ENCODE data around the gene MS4A10. TPM values are rescaled to one million over a fixed set of nuclear protein-coding genes. Genes with fewer than 3 reads are reported as not detected.

Gene MS4A10
- total RNA-seq, 1 experiment from 2014 or later: not detected

DNA sequence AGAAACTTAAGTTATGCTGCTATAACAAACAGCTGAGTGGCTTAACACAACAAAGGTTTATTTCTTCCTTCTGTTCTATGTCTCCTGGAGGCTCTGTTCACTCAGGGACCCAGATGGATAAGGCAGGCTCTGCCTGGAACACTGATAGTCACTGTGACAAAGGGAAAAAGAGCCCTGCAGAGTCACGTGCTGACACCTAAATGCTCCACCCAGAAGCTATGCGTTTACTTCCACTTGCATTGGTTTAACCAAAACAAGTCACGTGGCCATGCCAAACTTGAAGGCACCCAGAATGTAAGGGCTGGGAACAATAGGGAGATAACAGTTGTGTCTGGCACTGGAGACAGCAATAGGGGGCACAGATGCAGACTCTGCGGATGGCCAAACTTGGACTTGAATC, 31.8 kb upstream of the MS4A10 start:
- Mint-ChIP-seq H3K36me3 (no peaks in the 10 kb centered on the region), H3K27ac (no peak overlapping the region), H3K4me3 (no peak overlapping the region), H3K4me1 (peaks cover 6% of the 10 kb centered on the region), H3K9me3 (peaks cover 5% of the 10 kb centered on the region), H3K27me3 (ENCODE audit: low read depth) (no peaks in the 10 kb centered on the region)
- ChIA-PET CTCF (interaction anchor here (0.6 to 2.1 kb wide), 5 partner anchors 10 to 49 kb away, joined by 4 to 9 read pairs (median 4); no protein-coding TSS in a partner anchor), POLR2A (no interaction called here)
- DNase-seq (ENCODE audit: low spot score) (no peak), ATAC-seq (no peak)
- TF ChIP-seq ZNF671 (CRISPR knock-in tag; IDR thresholded peaks at IDR 0.05) (no peak), E2F4 (CRISPR knock-in tag; IDR thresholded peaks at IDR 0.05; ENCODE audit: borderline replicate concordance, low read depth) (no peak)

GRCh38 chr11:60754887-60755286, 30.2 kb upstream of the MS4A10 start:
- no peak for DNase-seq (ENCODE audit: low spot score)
- Mint-ChIP-seq H3K27ac (no peak overlapping the region), H3K4me1 (peaks cover 6% of the 10 kb centered on the region), H3K36me3 (no peaks in the 10 kb centered on the region), H3K27me3 (ENCODE audit: low read depth) (no peaks in the 10 kb centered on the region), H3K9me3 (peaks cover 5% of the 10 kb centered on the region), H3K4me3 (no peak overlapping the region)
- POLR2A ChIA-PET: no interaction called here
- CTCF ChIA-PET: interaction anchor here (1.2 kb wide), 1 partner anchor 8 kb away, joined by 5 read pairs; no protein-coding TSS in a partner anchor
- TF ChIP-seq USF1 (CRISPR knock-in tag; IDR thresholded peaks at IDR 0.05): no peak
- no peak for TF ChIP-seq EMX1 (CRISPR knock-in tag; IDR thresholded peaks at IDR 0.05)
- TF ChIP-seq TEAD1 (CRISPR knock-in tag; IDR thresholded peaks at IDR 0.05): no peak
- no peak for TF ChIP-seq CREM (CRISPR knock-in tag; IDR thresholded peaks at IDR 0.05)
- TF ChIP-seq TP53 (CRISPR knock-in tag; IDR thresholded peaks at IDR 0.05): no peak
- TF ChIP-seq ZNF138 (CRISPR knock-in tag; conservative IDR thresholded peaks at IDR 0.05): no peak
- TF ChIP-seq ZNF416 (CRISPR knock-in tag; IDR thresholded peaks at IDR 0.05): no peak
- TF ChIP-seq, protein P1, sequence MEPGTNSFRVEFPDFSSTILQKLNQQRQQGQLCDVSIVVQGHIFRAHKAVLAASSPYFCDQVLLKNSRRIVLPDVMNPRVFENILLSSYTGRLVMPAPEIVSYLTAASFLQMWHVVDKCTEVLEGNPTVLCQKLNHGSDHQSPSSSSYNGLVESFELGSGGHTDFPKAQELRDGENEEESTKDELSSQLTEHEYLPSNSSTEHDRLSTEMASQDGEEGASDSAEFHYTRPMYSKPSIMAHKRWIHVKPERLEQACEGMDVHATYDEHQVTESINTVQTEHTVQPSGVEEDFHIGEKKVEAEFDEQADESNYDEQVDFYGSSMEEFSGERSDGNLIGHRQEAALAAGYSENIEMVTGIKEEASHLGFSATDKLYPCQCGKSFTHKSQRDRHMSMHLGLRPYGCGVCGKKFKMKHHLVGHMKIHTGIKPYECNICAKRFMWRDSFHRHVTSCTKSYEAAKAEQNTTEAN (CRISPR knock-in tag; IDR thresholded peaks at IDR 0.05): no peak
- TF ChIP-seq NFE2L1 (CRISPR knock-in tag; IDR thresholded peaks at IDR 0.05): no peak
- no peak for TF ChIP-seq HMGA2 (CRISPR knock-in tag; IDR thresholded peaks at IDR 0.05)
- TF ChIP-seq, protein P2, sequence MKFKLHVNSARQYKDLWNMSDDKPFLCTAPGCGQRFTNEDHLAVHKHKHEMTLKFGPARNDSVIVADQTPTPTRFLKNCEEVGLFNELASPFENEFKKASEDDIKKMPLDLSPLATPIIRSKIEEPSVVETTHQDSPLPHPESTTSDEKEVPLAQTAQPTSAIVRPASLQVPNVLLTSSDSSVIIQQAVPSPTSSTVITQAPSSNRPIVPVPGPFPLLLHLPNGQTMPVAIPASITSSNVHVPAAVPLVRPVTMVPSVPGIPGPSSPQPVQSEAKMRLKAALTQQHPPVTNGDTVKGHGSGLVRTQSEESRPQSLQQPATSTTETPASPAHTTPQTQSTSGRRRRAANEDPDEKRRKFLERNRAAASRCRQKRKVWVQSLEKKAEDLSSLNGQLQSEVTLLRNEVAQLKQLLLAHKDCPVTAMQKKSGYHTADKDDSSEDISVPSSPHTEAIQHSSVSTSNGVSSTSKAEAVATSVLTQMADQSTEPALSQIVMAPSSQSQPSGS (CRISPR knock-in tag; IDR thresholded peaks at IDR 0.05; ENCODE audit: borderline replicate concordance, low read depth): no peak
- no peak for ATAC-seq

GRCh38 chr11:60756307-60757032, 28.7 kb upstream of the MS4A10 start, which contains the start of gene MS4A15:
Gene MS4A15 (plus strand): TSS chr11:60756867. CDS start chr11:60763734, 6,867 bp downstream.
- H3K27me3 Mint-ChIP-seq (ENCODE audit: low read depth): no peaks in the 10 kb centered on the region
- POLR2A ChIA-PET: no interaction called here
- CTCF ChIA-PET: interaction anchor here (0.6 to 1.7 kb wide), 24 partner anchors 8 to 502 kb away, joined by 3 to 15 read pairs (median 4); partner anchors contain the start of gene MS4A8
- no peak for DNase-seq (ENCODE audit: low spot score)
- peak; percentile 91 for ATAC-seq
- H3K9me3 Mint-ChIP-seq: peaks cover 5% of the 10 kb centered on the region
- H3K4me1 Mint-ChIP-seq: peaks cover 6% of the 10 kb centered on the region
- no peak within 1 kb of the TSS for H3K4me3 Mint-ChIP-seq
- H3K36me3 Mint-ChIP-seq: no peaks in the 10 kb centered on the region
- H3K27ac Mint-ChIP-seq: peak within 1 kb of the TSS; percentile 73; the same call in 1 of the 2 replicates
- TF ChIP-seq MXD4 (CRISPR knock-in tag; IDR thresholded peaks at IDR 0.05; ENCODE audit: borderline replicate concordance): no peak
- peak; percentile 49; the same call in 1 of the 2 replicates for TF ChIP-seq CTCF (IDR thresholded peaks at IDR 0.05)

All from WTC11 (cell line).